ES-I3 (cell line): ENCODE results near the gene ATP5F1E.
"Not testable (repeated sequence)": the region's sequence is repeated elsewhere in the genome, so short reads cannot be mapped to it uniquely, and the experiment has no call there.

Source experiments
- H3K36me3 ChIP-seq: 2 replicates; pipeline ENCODE4 v1.6.1; 2013; ENCODE audit warnings: mild to moderate bottlenecking, low read length, control low read depth, moderate library complexity; ENCODE audit not compliant: insufficient read depth
- H3K4me1 ChIP-seq: 2 replicates; pipeline ENCODE4 v1.6.1; 2013; ENCODE audit warnings: mild to moderate bottlenecking, control low read depth, low read length; ENCODE audit not compliant: insufficient read depth
- H3K9ac ChIP-seq: 2 replicates; pipeline ENCODE4 v1.6.1; 2013; ENCODE audit warnings: low read depth, mild to moderate bottlenecking, low read length, moderate library complexity
- H3K9me3 ChIP-seq: 2 replicates; pipeline ENCODE4 v1.6.1; 2013; ENCODE audit warnings: mild to moderate bottlenecking, low read length, moderate library complexity; ENCODE audit not compliant: control insufficient read depth, insufficient read depth

ATP5F1E gene

GRCh38 chr20:58988565-58988882 is 43.6 kb downstream of the ATP5F1E start:
- no peaks in the 10 kb centered on the region for H3K9me3 ChIP-seq
- peaks cover 29% of the 10 kb centered on the region for H3K36me3 ChIP-seq
- no peak overlapping the region for H3K9ac ChIP-seq
- peaks cover 11% of the 10 kb centered on the region; the same call in 1 of the 2 replicates for H3K4me1 ChIP-seq

- Histone ChIP-seq H3K9ac (no peak overlapping the region), H3K4me1 (peaks cover 11% of the 10 kb centered on the region; the same call in 1 of the 2 replicates), H3K9me3 (no peaks in the 10 kb centered on the region), H3K36me3 (peaks cover 28% of the 10 kb centered on the region)
Measured at GRCh38 chr20:58987790-58988564, 44.2 kb downstream of the ATP5F1E start.

- Histone ChIP-seq H3K9ac (no peak overlapping the region), H3K36me3 (peaks cover 20% of the 10 kb centered on the region), H3K4me1 (peaks cover 18% of the 10 kb centered on the region; the same call in 1 of the 2 replicates), H3K9me3 (no peaks in the 10 kb centered on the region)
Measured at GRCh38 chr20:58986968-58987517, 45.1 kb downstream of the ATP5F1E start.

- Histone ChIP-seq H3K9me3 (no peaks in the 10 kb centered on the region), H3K9ac (no peak overlapping the region), H3K4me1 (peaks cover 18% of the 10 kb centered on the region; the same call in 1 of the 2 replicates), H3K36me3 (peaks cover 18% of the 10 kb centered on the region)
Measured at GRCh38 chr20:58986286-58986967, 45.7 kb downstream of the ATP5F1E start.

GRCh38 chr20:58985656-58986055 is 46.5 kb downstream of the ATP5F1E start:
- Histone ChIP-seq H3K9ac (no peak overlapping the region), H3K9me3 (no peaks in the 10 kb centered on the region), H3K4me1 (peaks cover 18% of the 10 kb centered on the region; the same call in 1 of the 2 replicates), H3K36me3 (peaks cover 11% of the 10 kb centered on the region)

- Histone ChIP-seq H3K4me1 (peaks cover 18% of the 10 kb centered on the region; the same call in 1 of the 2 replicates), H3K9me3 (no peaks in the 10 kb centered on the region), H3K9ac (no peak overlapping the region), H3K36me3 (peaks cover 7% of the 10 kb centered on the region; the same call in 1 of the 2 replicates)
Measured at GRCh38 chr20:58984691-58985090, 47.4 kb downstream of the ATP5F1E start.

- not testable (repeated sequence) for H3K9me3 ChIP-seq, H3K9ac ChIP-seq, H3K36me3 ChIP-seq
- peaks cover 24% of the 10 kb centered on the region; the same call in 1 of the 2 replicates for H3K4me1 ChIP-seq
Measured at GRCh38 chr20:58983115-58983468, 49.0 kb downstream of the ATP5F1E start.

GRCh38 chr20:58982406-58983114 is 49.6 kb downstream of the ATP5F1E start:
- peaks cover 1% of the 10 kb centered on the region; the same call in 1 of the 2 replicates for H3K36me3 ChIP-seq
- peak overlapping the region; percentile 3; the same call in 1 of the 2 replicates for H3K9ac ChIP-seq
- no peaks in the 10 kb centered on the region for H3K9me3 ChIP-seq
- peaks cover 24% of the 10 kb centered on the region; the same call in 1 of the 2 replicates for H3K4me1 ChIP-seq

GRCh38 chr20:58981628-58982364 is 50.3 kb downstream of the ATP5F1E start:
- no peaks in the 10 kb centered on the region for H3K36me3 ChIP-seq
- peaks cover 24% of the 10 kb centered on the region; the same call in 1 of the 2 replicates for H3K4me1 ChIP-seq
- H3K9me3 ChIP-seq: no peaks in the 10 kb centered on the region
- peak overlapping the region; percentile 100 for H3K9ac ChIP-seq

GRCh38 chr20:58980711-58981627 is 51.2 kb downstream of the ATP5F1E start, which contains the start of gene NELFCD:
Gene NELFCD (plus strand): TSS chr20:58981256. CDS start chr20:58981310, 54 bp downstream.
- H3K9ac ChIP-seq: peak within 1 kb of the TSS; percentile 100
- no peaks in the 10 kb centered on the region for H3K36me3 ChIP-seq
- H3K9me3 ChIP-seq: no peaks in the 10 kb centered on the region
- H3K4me1 ChIP-seq: peaks cover 24% of the 10 kb centered on the region; the same call in 1 of the 2 replicates

GRCh38 chr20:58978351-58979190 is 53.6 kb downstream of the ATP5F1E start:
- no peaks in the 10 kb centered on the region for H3K9me3 ChIP-seq
- peaks cover 12% of the 10 kb centered on the region; the same call in 1 of the 2 replicates for H3K4me1 ChIP-seq
- H3K36me3 ChIP-seq: no peaks in the 10 kb centered on the region
- no peak overlapping the region for H3K9ac ChIP-seq

- no peaks in the 10 kb centered on the region for H3K36me3 ChIP-seq
- no peak overlapping the region for H3K9ac ChIP-seq
- no peaks in the 10 kb centered on the region for H3K9me3 ChIP-seq
Measured at GRCh38 chr20:58976061-58976730, 55.9 kb downstream of the ATP5F1E start.

More at GRCh38 chr20:58976061-58976730, 55.9 kb downstream of the ATP5F1E start:
- H3K4me1 ChIP-seq: peaks cover 5% of the 10 kb centered on the region; the same call in 1 of the 2 replicates
